ENCODE results near the gene ST6GALNAC3. TPM values are rescaled to one million over a fixed set of nuclear protein-coding genes. Genes with fewer than 3 reads are reported as not detected.

Gene ST6GALNAC3
- total RNA-seq, 4 donors from 2014 or later = 1.00 to 5.7 (median 1.9) TPM; not detected in 1

DNA sequence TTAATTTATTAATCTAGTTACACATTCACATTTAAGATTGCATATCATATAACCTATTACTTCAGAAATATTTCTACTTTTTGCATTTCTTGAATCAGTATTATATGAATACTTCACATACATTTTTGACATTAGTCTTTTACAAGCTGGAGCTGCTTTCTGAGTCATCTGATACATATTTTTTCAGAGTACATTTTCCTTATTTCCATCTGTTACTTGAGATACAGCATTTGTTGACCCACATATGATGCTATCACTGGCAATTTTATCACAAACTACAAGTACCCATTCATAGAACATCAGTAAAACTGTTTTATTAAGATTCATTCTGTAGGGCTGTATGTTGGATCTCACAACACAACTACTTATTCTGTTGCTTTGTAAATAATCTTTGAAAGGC, 425.6 kb downstream of the ST6GALNAC3 start:
- in situ Hi-C loops (cut with MboI; ENCODE audit: low pct_ligation_motif_present in 1 of 4, low pct_unique_long_range_greater_than_20kb in 1 of 4, low sequenced_read_pairs in 3 of 4) = no loop called here

DNA sequence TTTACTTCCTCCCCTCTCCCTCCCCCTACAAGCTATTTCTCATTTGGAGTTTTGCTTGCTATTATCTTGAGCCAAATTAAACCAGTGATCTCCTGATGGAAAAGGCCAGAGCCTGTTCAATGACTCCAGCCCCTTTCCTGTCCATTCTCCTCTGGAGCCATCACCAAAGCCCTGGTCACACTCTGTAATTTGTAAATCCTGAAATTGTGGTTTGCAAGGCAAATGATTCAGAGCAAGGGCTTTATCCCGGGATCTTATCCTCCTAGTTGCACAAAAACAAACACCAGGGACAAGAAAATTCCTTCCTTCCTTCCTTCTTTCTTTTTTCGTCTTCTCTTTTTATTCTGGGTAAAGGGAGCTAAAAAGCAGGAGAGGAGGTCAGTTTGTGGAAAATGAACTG, 426.6 kb downstream of the ST6GALNAC3 start:
- Histone ChIP-seq H3K27ac (no peak overlapping the region), H3K9me3 (no peaks in the 10 kb centered on the region), H3K27me3 (no peaks in the 10 kb centered on the region), H3K36me3 (no peaks in the 10 kb centered on the region), H3K4me1 (peaks cover 0 to 4% (median 0%) of the 10 kb centered on the region in 4 donors), H3K4me3 (no peak overlapping the region)
- intact Hi-C loops (cut with DNase I; ENCODE audit: low total_unique reads) = no loop called here
- 28 to 40% methylated on average over 2 of the region's 2 CpGs for WGBS, 2 donors (ENCODE audit: low coverage in 1 of 2)
- no peak for DNase-seq
- in situ Hi-C loops (cut with MboI; ENCODE audit: low pct_ligation_motif_present in 1 of 4, low pct_unique_long_range_greater_than_20kb in 1 of 4, low sequenced_read_pairs in 3 of 4) = no loop called here
- TF ChIP-seq POLR2AphosphoS5 (IDR thresholded peaks at IDR 0.05) = no peak
- TF ChIP-seq, protein P1, sequence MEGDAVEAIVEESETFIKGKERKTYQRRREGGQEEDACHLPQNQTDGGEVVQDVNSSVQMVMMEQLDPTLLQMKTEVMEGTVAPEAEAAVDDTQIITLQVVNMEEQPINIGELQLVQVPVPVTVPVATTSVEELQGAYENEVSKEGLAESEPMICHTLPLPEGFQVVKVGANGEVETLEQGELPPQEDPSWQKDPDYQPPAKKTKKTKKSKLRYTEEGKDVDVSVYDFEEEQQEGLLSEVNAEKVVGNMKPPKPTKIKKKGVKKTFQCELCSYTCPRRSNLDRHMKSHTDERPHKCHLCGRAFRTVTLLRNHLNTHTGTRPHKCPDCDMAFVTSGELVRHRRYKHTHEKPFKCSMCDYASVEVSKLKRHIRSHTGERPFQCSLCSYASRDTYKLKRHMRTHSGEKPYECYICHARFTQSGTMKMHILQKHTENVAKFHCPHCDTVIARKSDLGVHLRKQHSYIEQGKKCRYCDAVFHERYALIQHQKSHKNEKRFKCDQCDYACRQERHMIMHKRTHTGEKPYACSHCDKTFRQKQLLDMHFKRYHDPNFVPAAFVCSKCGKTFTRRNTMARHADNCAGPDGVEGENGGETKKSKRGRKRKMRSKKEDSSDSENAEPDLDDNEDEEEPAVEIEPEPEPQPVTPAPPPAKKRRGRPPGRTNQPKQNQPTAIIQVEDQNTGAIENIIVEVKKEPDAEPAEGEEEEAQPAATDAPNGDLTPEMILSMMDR (IDR thresholded peaks at IDR 0.05) = no peak
- TF ChIP-seq POLR2A (IDR thresholded peaks at IDR 0.05) = no peak
- TF ChIP-seq EP300 (IDR thresholded peaks at IDR 0.05; ENCODE audit: low read depth) = no peak

More for the DNA sequence above, 425.6 kb downstream of the ST6GALNAC3 start:
- Histone ChIP-seq H3K36me3 (no peaks in the 10 kb centered on the region), H3K9me3 (no peaks in the 10 kb centered on the region), H3K27ac (no peak overlapping the region), H3K4me1 (peaks cover 0 to 4% (median 0%) of the 10 kb centered on the region in 4 donors), H3K4me3 (no peak overlapping the region), H3K27me3 (no peaks in the 10 kb centered on the region)
- no peak for TF ChIP-seq POLR2A (IDR thresholded peaks at IDR 0.05)
- TF ChIP-seq EP300 (IDR thresholded peaks at IDR 0.05; ENCODE audit: low read depth) = no peak
- TF ChIP-seq, protein P1 (IDR thresholded peaks at IDR 0.05) = no peak
- no peak for TF ChIP-seq POLR2AphosphoS5 (IDR thresholded peaks at IDR 0.05)
- DNase-seq = no peak
- intact Hi-C loops (cut with DNase I; ENCODE audit: low total_unique reads) = no loop called here

DNA sequence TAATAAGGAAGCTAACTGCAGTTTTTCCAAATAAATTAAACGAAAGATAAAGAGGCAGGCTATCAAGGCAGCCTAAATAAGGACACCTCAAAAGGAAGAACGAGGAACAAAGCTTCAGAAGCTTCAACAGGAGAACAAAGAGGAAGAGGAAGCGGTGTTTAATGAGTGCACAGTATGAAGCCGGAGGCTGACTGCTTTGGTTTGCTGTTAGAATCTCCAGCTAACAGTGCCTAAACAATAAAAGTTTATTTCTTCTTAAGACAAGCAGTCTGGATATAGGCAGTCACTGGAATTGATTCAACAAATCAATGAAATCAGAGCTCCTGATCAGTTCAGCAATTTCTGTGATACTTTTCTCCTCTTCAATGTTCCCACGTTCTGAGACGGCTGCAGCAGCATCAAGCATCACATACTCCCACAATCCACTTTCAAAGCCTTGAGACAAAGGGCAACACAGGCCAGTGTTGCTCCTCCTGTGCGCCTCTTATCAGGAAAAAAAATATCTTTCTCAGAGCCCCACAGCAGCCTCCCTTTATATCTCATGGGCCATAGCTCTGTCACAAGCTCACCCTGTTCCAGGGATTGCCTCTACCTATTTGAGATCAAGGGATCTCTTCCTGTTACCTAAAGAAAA, 427.2 kb downstream of the ST6GALNAC3 start:
- Histone ChIP-seq H3K27ac (no peak overlapping the region), H3K9me3 (no peaks in the 10 kb centered on the region), H3K4me3 (no peak overlapping the region), H3K27me3 (no peaks in the 10 kb centered on the region), H3K36me3 (no peaks in the 10 kb centered on the region), H3K4me1 (peaks cover 0 to 4% (median 0%) of the 10 kb centered on the region in 4 donors)
- no peak for TF ChIP-seq POLR2AphosphoS5 (IDR thresholded peaks at IDR 0.05)
- TF ChIP-seq, protein P1 (IDR thresholded peaks at IDR 0.05) = no peak
- TF ChIP-seq POLR2A (IDR thresholded peaks at IDR 0.05) = no peak
- no peak for TF ChIP-seq EP300 (IDR thresholded peaks at IDR 0.05; ENCODE audit: low read depth)
- 62 to 64% methylated on average over 7 of the region's 7 CpGs for WGBS, 2 donors (ENCODE audit: low coverage in 1 of 2)
- intact Hi-C loops (cut with DNase I; ENCODE audit: low total_unique reads) = no loop called here
- no peak for DNase-seq
- in situ Hi-C loops (cut with MboI; ENCODE audit: low pct_ligation_motif_present in 1 of 4, low pct_unique_long_range_greater_than_20kb in 1 of 4, low sequenced_read_pairs in 3 of 4) = no loop called here

DNA sequence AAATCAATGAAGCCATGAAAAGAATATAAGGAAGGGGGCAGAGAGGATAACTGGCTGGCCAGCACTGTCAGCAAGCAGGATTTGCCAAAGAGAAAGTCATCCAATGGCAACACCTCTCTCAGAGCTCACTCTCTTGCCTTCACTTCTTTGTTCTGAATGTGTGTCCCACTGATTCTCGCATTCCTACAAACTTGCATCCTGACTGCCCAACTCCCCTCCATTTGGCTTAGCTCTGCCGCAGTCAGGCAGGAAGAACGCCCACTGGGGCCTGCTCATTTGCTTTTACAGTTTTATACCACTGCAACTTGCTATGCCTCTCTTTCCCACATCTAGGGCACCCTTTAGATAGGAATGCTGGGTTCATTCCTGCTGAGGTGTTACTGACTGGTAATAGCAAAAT, 428.6 kb downstream of the ST6GALNAC3 start:
- H3K27ac ChIP-seq = no peak overlapping the region
- no peak overlapping the region for H3K4me3 ChIP-seq
- in situ Hi-C loops (cut with MboI; ENCODE audit: low pct_ligation_motif_present in 1 of 4, low pct_unique_long_range_greater_than_20kb in 1 of 4, low sequenced_read_pairs in 3 of 4) = no loop called here
- H3K9me3 ChIP-seq = no peaks in the 10 kb centered on the region
- intact Hi-C loops (cut with DNase I; ENCODE audit: low total_unique reads) = no loop called here
- H3K27me3 ChIP-seq = no peaks in the 10 kb centered on the region
- H3K4me1 ChIP-seq = peaks cover 0 to 4% (median 0%) of the 10 kb centered on the region in 4 donors
- DNase-seq = no peak
- WGBS, 2 donors (ENCODE audit: low coverage in 1 of 2) = 82 to 89% methylated on average over 3 of the region's 3 CpGs
- H3K36me3 ChIP-seq = no peaks in the 10 kb centered on the region
- TF ChIP-seq EP300 (IDR thresholded peaks at IDR 0.05; ENCODE audit: low read depth) = no peak
- no peak for TF ChIP-seq POLR2A (IDR thresholded peaks at IDR 0.05)
- TF ChIP-seq POLR2AphosphoS5 (IDR thresholded peaks at IDR 0.05) = no peak
- TF ChIP-seq, protein P1 (IDR thresholded peaks at IDR 0.05) = no peak
